Endothelial cell of umbilical vein (primary cell): ENCODE data around the gene RASSF6. TPM values are rescaled to one million over a fixed set of nuclear protein-coding genes. Genes with fewer than 3 reads are reported as not detected.

ENCODE experiments used
- Bru-seq: library from RNA; stranded (reverse); fragments of 400-500 nt; gene quantifications from one replicate; lab custom pipeline; 2021; lab: Mats Ljungman, UMichigan
- BruChase-seq, 2 experiments: library from RNA; stranded (reverse); fragments of 400-500 nt; gene quantifications; one replicate each; lab custom pipeline; 2021; lab: Mats Ljungman, UMichigan
- BruUV-seq: library from RNA; stranded (reverse); fragments of 400-500 nt; replicated peaks from 2 replicates; lab custom pipeline; 2021; lab: Mats Ljungman, UMichigan
- CTCF ChIA-PET: fragments of 300-600, 350-600 bp; sonication (Branson Sonifier 250); formaldehyde crosslinking; loops from one replicate; lab custom pipeline; 2021; ENCODE audit warnings: antibody characterized with exemption, inconsistent platforms; lab: Charles Lee
- POLR2A ChIA-PET: fragments of 300-600, 350-600 bp; sonication (Branson Sonifier 250); formaldehyde crosslinking; loops from one replicate; lab custom pipeline; 2021; ENCODE audit warnings: antibody characterized with exemption, inconsistent platforms; lab: Charles Lee
- DNase-seq: peaks from one replicate; pipeline ENCODE4 v3.0.0-alpha.2; 2011; ENCODE audit warnings: low read depth, low spot score
- FAIRE-seq: peaks from 2 replicates; lab custom pipeline; 2011; peaks lifted over from hg19 to GRCh38; lab: Jason Lieb, UNC
- H2AFZ ChIP-seq: 2 replicates; pipeline ENCODE4 v1.6.0; 2012; ENCODE audit warnings: low read depth, low read length, control low read depth, inconsistent platforms
- H3K27ac ChIP-seq: 2 replicates; pipeline ENCODE4 v1.5.1; 2011; ENCODE audit warnings: low read depth, mild to moderate bottlenecking, control low read depth, low read length, moderate library complexity; ENCODE audit not compliant: insufficient read depth
- H3K27me3 ChIP-seq, 2 experiments: 2 replicates each; pipeline versions ENCODE4 v1.6.0 to v1.6.1; 2011; ENCODE audit warnings: low read length in 2 of 2, mixed read lengths in 1 of 2; ENCODE audit not compliant: control insufficient read depth in 2 of 2, insufficient read depth in 2 of 2
- H3K36me3 ChIP-seq, 2 experiments: 2 replicates in 1 of 2; 3 replicates in 1 of 2; pipeline ENCODE4 v1.5.1; 2011; ENCODE audit warnings: low read length in 2 of 2, mild to moderate bottlenecking in 1 of 2, moderate library complexity in 1 of 2; ENCODE audit not compliant: control insufficient read depth in 2 of 2, insufficient read depth in 2 of 2; ENCODE audit errors: extremely low read depth in 1 of 2
- H3K4me1 ChIP-seq: 3 replicates; pipeline ENCODE4 v1.5.1; 2011; ENCODE audit warnings: mild to moderate bottlenecking, low read length; ENCODE audit not compliant: control insufficient read depth, insufficient read depth; ENCODE audit errors: extremely low read depth
- H3K4me2 ChIP-seq: 2 replicates; pipeline ENCODE4 v1.6.1; 2011; ENCODE audit warnings: low read length, control low read depth, mixed read lengths; ENCODE audit not compliant: insufficient read depth
- H3K4me3 ChIP-seq, 3 experiments: fragments of 200-600 bp in 1 of 3; sonication (generic), shearing (Covaris generic) in 1 of 3; replicated peaks in 1 of 3; 2 replicates each; pipeline ENCODE4 v1.5.1; 2011 to 2016; ENCODE audit warnings: control low read depth in 3 of 3, low read length in 3 of 3, mild to moderate bottlenecking in 2 of 3, inconsistent platforms in 1 of 3, low read depth in 1 of 3, moderate library complexity in 1 of 3; ENCODE audit not compliant: insufficient read depth in 1 of 3
- H3K79me2 ChIP-seq: 2 replicates; pipeline ENCODE4 v1.6.0; 2012; ENCODE audit warnings: low read length, inconsistent platforms; ENCODE audit not compliant: control insufficient read depth, insufficient read depth
- H3K9ac ChIP-seq: replicated peaks from 2 replicates; pipeline ENCODE3; 2011; ENCODE audit warnings: low read length, control low read depth; ENCODE audit not compliant: insufficient read depth; ENCODE audit errors: extremely low read depth
- H3K9me1 ChIP-seq: replicated peaks from 3 replicates; pipeline ENCODE4 v1.6.0; 2011; ENCODE audit warnings: mild to moderate bottlenecking, low read length; ENCODE audit not compliant: control insufficient read depth, insufficient read depth; ENCODE audit errors: extremely low read depth
- H3K9me3 ChIP-seq: replicated peaks from 2 replicates; pipeline ENCODE4 v1.5.1; 2012; ENCODE audit warnings: low read length, inconsistent platforms; ENCODE audit not compliant: control insufficient read depth, insufficient read depth
- H4K20me1 ChIP-seq: replicated peaks from 2 replicates; pipeline ENCODE3; 2011; ENCODE audit warnings: mild to moderate bottlenecking, low read length; ENCODE audit not compliant: control insufficient read depth, insufficient read depth; ENCODE audit errors: extremely low read depth
- GATA2 ChIP-seq: IDR thresholded peaks from 2 replicates; pipeline ENCODE4 v1.7.0; 2011; ENCODE audit warnings: low read depth, mild to moderate bottlenecking, moderate library complexity, mixed read lengths, low read length; ENCODE audit not compliant: insufficient read length, insufficient read depth
- dilution Hi-C: fragments of 300-500 bp; cut with MboI; formaldehyde crosslinking; loops from one replicate; pipeline ENCODE4 v1.15.0; 2019; ENCODE audit warnings: low sequenced_read_pairs; ENCODE audit not compliant: extremely low pct_ligation_motif_present
- intact Hi-C: fragments of 100-400 bp; cut with micrococcal nuclease; formaldehyde crosslinking; loops from one replicate; pipeline ENCODE4 v1.10.0; 2022
- long read RNA-seq: library from polyadenylated mRNA; stranded (forward); transcript quantifications from one replicate; pipeline ENCODE4 v2.0.0, GENCODE V29; 2021
- polyA minus RNA-seq, 3 experiments: library from RNA; depleted of rRNA, polyadenylated mRNA; stranded (reverse); fragments of >200 nt; gene quantifications; 1 replicate in 1 of 3; 2 replicates in 2 of 3; pipeline ENCODE4 v1.2.3, GENCODE V29; 2011
- polyA plus RNA-seq, 4 experiments: library from polyadenylated mRNA; depleted of rRNA in 3 of 4; stranded (reverse) in 3 of 4; unstranded in 1 of 4; fragments of >200 nt; gene quantifications; 2 replicates each; pipeline versions ENCODE4 v1.2.1 to v1.2.3, GENCODE V29; 2011 to 2012; ENCODE audit warnings: missing spikeins in 1 of 4
- total RNA-seq: library from RNA; stranded (reverse); gene quantifications from 2 replicates; pipeline ENCODE4 v1.2.3, GENCODE V29; 2021

Gene RASSF6, protein sequence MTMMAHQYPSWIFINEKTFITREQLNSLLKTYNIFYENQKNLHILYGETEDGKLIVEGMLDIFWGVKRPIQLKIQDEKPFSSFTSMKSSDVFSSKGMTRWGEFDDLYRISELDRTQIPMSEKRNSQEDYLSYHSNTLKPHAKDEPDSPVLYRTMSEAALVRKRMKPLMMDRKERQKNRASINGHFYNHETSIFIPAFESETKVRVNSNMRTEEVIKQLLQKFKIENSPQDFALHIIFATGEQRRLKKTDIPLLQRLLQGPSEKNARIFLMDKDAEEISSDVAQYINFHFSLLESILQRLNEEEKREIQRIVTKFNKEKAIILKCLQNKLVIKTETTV
- total RNA-seq, result not detected in 2 replicates
- polyA plus RNA-seq, result not detected in 2 replicates
- polyA plus RNA-seq (2011; cell fraction: cytosol; rRNA removed), result not detected in 2 replicates
- polyA plus RNA-seq (2011; cell fraction: nucleus; rRNA removed), result not detected in 2 replicates
- polyA plus RNA-seq (2012), result not detected in 2 replicates
- not detected in 2 replicates for polyA minus RNA-seq
- polyA minus RNA-seq (2011; cell fraction: cytosol; rRNA and poly(A)+ RNA removed), result not detected
- polyA minus RNA-seq (2011; cell fraction: nucleus; rRNA and poly(A)+ RNA removed), result not detected in 2 replicates
- percentile 8 among the genes with signal in this experiment for Bru-seq, nascent RNA
- BruChase-seq, experiment 1, labeled RNA remaining after a 6-hour chase, result percentile 15 among the genes with signal in this experiment
- percentile 10 among the genes with signal in this experiment for BruChase-seq, experiment 2, labeled RNA remaining after a 2-hour chase
- long read RNA-seq, result 0 reads

DNA sequence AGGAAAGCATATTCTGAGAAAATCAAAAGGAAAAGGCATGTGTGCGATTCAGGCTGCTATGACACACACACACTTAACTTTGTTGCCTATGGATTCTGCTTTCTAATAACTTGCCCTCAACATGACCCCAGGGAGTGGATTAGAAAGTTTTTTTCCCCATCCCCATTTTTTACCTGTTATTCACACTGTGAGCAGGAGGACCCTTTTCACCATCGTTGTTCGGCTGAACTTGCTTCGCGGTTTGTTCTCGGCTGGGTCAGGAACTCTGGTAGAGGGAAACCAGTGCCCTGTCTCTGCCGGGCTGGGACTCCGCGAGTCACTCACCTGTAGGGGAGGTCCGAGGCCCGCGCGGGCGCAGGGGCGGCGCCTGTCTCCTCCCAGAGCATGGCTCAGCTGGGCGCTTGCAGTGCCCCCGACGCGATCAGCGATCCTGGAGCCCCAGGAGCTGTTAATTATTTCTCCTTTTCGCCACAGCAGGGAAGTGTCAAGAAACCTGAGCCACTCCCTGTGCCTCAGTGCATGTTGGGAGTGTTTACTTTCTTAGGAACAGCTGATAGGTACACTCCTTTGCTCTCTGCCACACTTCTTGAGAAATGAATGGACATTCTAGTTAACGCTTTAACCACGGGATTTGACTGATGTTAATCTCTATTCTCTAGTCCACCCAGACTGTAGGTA, at the start of gene RASSF6:
Gene RASSF6, minus strand, starts transcription at position 322 of the 678 bp plus-strand sequence. CDS start 8,641 bp downstream, outside the sequence.
- BruUV-seq, result no TSS peak
- DNase-seq (no peak), FAIRE-seq (no peak)
- dilution Hi-C loops, result no loop called here
- H3K36me3 ChIP-seq, result no peaks in the 10 kb centered on the region
- H3K9ac ChIP-seq, result no peak within 1 kb of the TSS
- no peak within 1 kb of the TSS for H3K27ac ChIP-seq
- no peaks in the 10 kb centered on the region for H3K9me1 ChIP-seq
- no peak for TF ChIP-seq GATA2
- H3K9me3 ChIP-seq, result no peaks in the 10 kb centered on the region
- H3K79me2 ChIP-seq, result no peaks in the 10 kb centered on the region
- H3K4me3 ChIP-seq, result no peak within 1 kb of the TSS
- no peaks in the 10 kb centered on the region for H4K20me1 ChIP-seq
- H3K4me2 ChIP-seq, result no peak within 1 kb of the TSS
- CTCF ChIA-PET, result interaction anchor here (0.7 kb wide), 1 partner anchor 27 kb away, joined by 3 read pairs; no protein-coding TSS in a partner anchor
- peak within 1 kb of the TSS; percentile 74 for H2AFZ ChIP-seq
- POLR2A ChIA-PET, result no interaction called here
- intact Hi-C loops, result no loop called here
- no peaks in the 10 kb centered on the region for H3K4me1 ChIP-seq
- no peaks in the 10 kb centered on the region for H3K27me3 ChIP-seq
